H1 (cell line): ENCODE results near the gene MYO1D. TPM values are rescaled to one million over a fixed set of nuclear protein-coding genes. Genes with fewer than 3 reads are reported as not detected.

Experiments used
- CTCF ChIA-PET: fragments of 300-600 bp; sonication (Branson Sonifier 250); formaldehyde crosslinking; loops from one replicate; lab custom pipeline; 2021; ENCODE audit not compliant: partially characterized antibody; lab: Charles Lee
- POLR2A ChIA-PET: fragments of 300-600 bp; sonication (Branson Sonifier 250); formaldehyde crosslinking; loops from one replicate; lab custom pipeline; 2021; ENCODE audit warnings: inconsistent platforms; ENCODE audit not compliant: partially characterized antibody; lab: Charles Lee
- DNase-seq, 2 experiments: peaks; one replicate each; pipeline versions ENCODE4 v3.0.0 to v3.0.0-alpha.2; 2010 to 2022; ENCODE audit warnings: low spot score in 2 of 2, low read depth in 1 of 2, mixed read lengths in 1 of 2
- FAIRE-seq: peaks from 2 replicates; lab custom pipeline; 2011; peaks lifted over from hg19 to GRCh38; lab: Jason Lieb, UNC
- H2AFZ ChIP-seq: 2 replicates; pipeline ENCODE4 v1.8.1; 2012; ENCODE audit warnings: low read length, inconsistent platforms
- H2AK5ac ChIP-seq: 2 replicates; pipeline ENCODE4 v1.6.1; 2013; ENCODE audit warnings: low read depth, low read length
- H2BK120ac ChIP-seq: replicated peaks from 2 replicates; pipeline ENCODE3; 2013; ENCODE audit warnings: low read depth, low read length, inconsistent platforms
- H2BK12ac ChIP-seq: 2 replicates; pipeline ENCODE4 v1.6.1; 2013; ENCODE audit warnings: low read depth, low read length
- H2BK15ac ChIP-seq: 2 replicates; pipeline ENCODE4 v1.6.1; 2013; ENCODE audit warnings: low read length
- H2BK20ac ChIP-seq: 2 replicates; pipeline ENCODE4 v1.6.1; 2013; ENCODE audit warnings: low read length
- H2BK5ac ChIP-seq: 2 replicates; pipeline ENCODE4 v1.6.1; 2013; ENCODE audit warnings: low read depth, low read length
- H3K14ac ChIP-seq: 2 replicates; pipeline ENCODE4 v1.6.1; 2013; ENCODE audit warnings: inconsistent platforms; ENCODE audit not compliant: insufficient read length
- H3K18ac ChIP-seq: 2 replicates; pipeline ENCODE4 v1.6.1; 2013; ENCODE audit warnings: low read length; ENCODE audit errors: extremely low read depth
- H3K23ac ChIP-seq: 2 replicates; pipeline ENCODE4 v1.6.1; 2013; ENCODE audit warnings: inconsistent platforms; ENCODE audit not compliant: insufficient read length
- H3K23me2 ChIP-seq: 2 replicates; pipeline ENCODE4 v1.6.1; 2013; ENCODE audit warnings: low read depth, low read length
- H3K27ac ChIP-seq: 2 replicates; pipeline ENCODE4 v1.6.1; 2011; ENCODE audit warnings: low read depth, low read length, inconsistent platforms
- H3K27me3 ChIP-seq, 4 experiments: replicated peaks in 1 of 4; 1 replicate in 1 of 4; 2 replicates in 3 of 4; pipeline versions ENCODE4 v1.6.1 to v1.8.1; 2011 to 2013; ENCODE audit warnings: low read length in 3 of 4, mild to moderate bottlenecking in 3 of 4, inconsistent platforms in 2 of 4, mixed read lengths in 2 of 4, moderate library complexity in 1 of 4; ENCODE audit not compliant: control insufficient read depth in 3 of 4, insufficient read depth in 3 of 4; ENCODE audit errors: extremely low read depth in 1 of 4
- H3K36me3 ChIP-seq, 4 experiments: 2 replicates each; pipeline versions ENCODE4 v1.6.1 to v1.8.1; 2011 to 2013; ENCODE audit warnings: mild to moderate bottlenecking in 4 of 4, low read length in 3 of 4, moderate library complexity in 2 of 4, control low read depth in 1 of 4, inconsistent platforms in 1 of 4; ENCODE audit not compliant: insufficient read depth in 4 of 4, control insufficient read depth in 2 of 4
- H3K4ac ChIP-seq: replicated peaks from 2 replicates; pipeline ENCODE3; 2013; ENCODE audit warnings: low read length, low read depth, mixed read lengths, inconsistent platforms; ENCODE audit not compliant: insufficient read length
- H3K4me1 ChIP-seq, 4 experiments: replicated peaks in 1 of 4; 1 replicate in 1 of 4; 2 replicates in 3 of 4; pipeline versions ENCODE4 v1.6.1 to v1.8.1; 2011 to 2013; ENCODE audit warnings: low read length in 3 of 4, inconsistent platforms in 2 of 4, mixed read lengths in 1 of 4; ENCODE audit not compliant: insufficient read depth in 4 of 4, control insufficient read depth in 3 of 4
- H3K4me2 ChIP-seq, 2 experiments: 2 replicates each; pipeline versions ENCODE4 v1.6.1 to v1.8.1; 2011 to 2013; ENCODE audit warnings: low read depth in 2 of 2, low read length in 2 of 2, control low read depth in 1 of 2, inconsistent platforms in 1 of 2, mild to moderate bottlenecking in 1 of 2; ENCODE audit not compliant: insufficient read depth in 1 of 2
- H3K4me3 ChIP-seq, 4 experiments: fragments of 200-600, 300-600 bp in 1 of 4; sonication (generic), shearing (Covaris generic), sonication (Bioruptor Twin) in 1 of 4; 2 replicates each; pipeline versions ENCODE4 v1.5.1 to v1.8.1; 2011 to 2016; ENCODE audit warnings: low read length in 4 of 4, low read depth in 3 of 4, control low read depth in 2 of 4, inconsistent platforms in 2 of 4, mild to moderate bottlenecking in 2 of 4, mixed read lengths in 1 of 4, moderate library complexity in 1 of 4; ENCODE audit not compliant: insufficient read depth in 2 of 4; ENCODE audit errors: extremely low read depth in 1 of 4
- H3K56ac ChIP-seq: replicated peaks from 2 replicates; pipeline ENCODE3; 2013; ENCODE audit warnings: low read depth, mild to moderate bottlenecking, mixed read lengths, low read length, inconsistent platforms; ENCODE audit not compliant: insufficient read length
- H3K79me1 ChIP-seq: 2 replicates; pipeline ENCODE4 v1.6.1; 2013; ENCODE audit warnings: low read depth, low read length, control low read depth
- H3K79me2 ChIP-seq, 2 experiments: 2 replicates each; pipeline versions ENCODE4 v1.6.1 to v1.8.1; 2012 to 2013; ENCODE audit warnings: low read length in 2 of 2, mild to moderate bottlenecking in 2 of 2, inconsistent platforms in 1 of 2; ENCODE audit not compliant: insufficient read depth in 2 of 2, control insufficient read depth in 1 of 2
- H3K9ac ChIP-seq, 4 experiments: replicated peaks in 1 of 4; 1 replicate in 1 of 4; 2 replicates in 3 of 4; pipeline versions ENCODE4 v1.6.1 to v1.8.1; 2011 to 2013; ENCODE audit warnings: low read depth in 3 of 4, low read length in 3 of 4, control low read depth in 2 of 4, mild to moderate bottlenecking in 2 of 4, moderate library complexity in 2 of 4, inconsistent platforms in 1 of 4; ENCODE audit errors: extremely low read depth in 1 of 4
- H3K9me3 ChIP-seq, 2 experiments: 2 replicates each; pipeline versions ENCODE4 v1.6.1 to v1.8.1; 2012 to 2013; ENCODE audit warnings: mild to moderate bottlenecking in 2 of 2, moderate library complexity in 2 of 2, control low read depth in 1 of 2, inconsistent platforms in 1 of 2, low read depth in 1 of 2, low read length in 1 of 2, mixed read lengths in 1 of 2; ENCODE audit not compliant: insufficient read depth in 2 of 2
- H4K20me1 ChIP-seq, 2 experiments: replicated peaks in 1 of 2; 2 replicates each; pipeline versions ENCODE3 to v1.8.1; 2011 to 2013; ENCODE audit warnings: inconsistent platforms in 2 of 2, low read length in 2 of 2, mild to moderate bottlenecking in 1 of 2; ENCODE audit not compliant: insufficient read depth in 2 of 2, control insufficient read depth in 1 of 2
- H4K5ac ChIP-seq: 2 replicates; pipeline ENCODE4 v1.6.1; 2013; ENCODE audit warnings: low read length, low read depth, mixed read lengths, inconsistent platforms; ENCODE audit not compliant: insufficient read length
- H4K8ac ChIP-seq: 2 replicates; pipeline ENCODE4 v1.8.0; 2013; ENCODE audit warnings: mild to moderate bottlenecking, moderate library complexity, low read length, inconsistent platforms; ENCODE audit not compliant: insufficient read depth; ENCODE audit errors: extremely low read depth
- H4K91ac ChIP-seq: replicated peaks from 2 replicates; pipeline ENCODE3; 2013; ENCODE audit warnings: low read length, mixed read lengths, inconsistent platforms; ENCODE audit not compliant: insufficient read length
- GABPA ChIP-seq: IDR thresholded peaks from 2 replicates; pipeline ENCODE4 v1.6.1; 2011; ENCODE audit warnings: mild to moderate bottlenecking, low read length, moderate library complexity, borderline replicate concordance; ENCODE audit not compliant: insufficient read depth
- GTF2F1 ChIP-seq: IDR thresholded peaks from 2 replicates; pipeline ENCODE4 v1.6.1; 2012; ENCODE audit warnings: low read depth, low read length, improper control_type of control experiment, borderline replicate concordance
- KDM1A ChIP-seq: fragments of 200-600, 300-600 bp; sonication (generic); IDR thresholded peaks from 2 replicates; pipeline ENCODE4 v1.7.1; 2016; ENCODE audit warnings: mild to moderate bottlenecking, low read length, borderline replicate concordance
- MAFK ChIP-seq: IDR thresholded peaks from 2 replicates; pipeline ENCODE4 v1.6.1; 2012; ENCODE audit warnings: low read depth, mild to moderate bottlenecking, improper control_type of control experiment, low read length
- POLR2A ChIP-seq, 2 experiments: IDR thresholded peaks; 1 replicate in 1 of 2; 2 replicates in 1 of 2; pipeline ENCODE4 v1.6.1; 2011; ENCODE audit warnings: low read depth in 2 of 2, low read length in 2 of 2, mild to moderate bottlenecking in 2 of 2; ENCODE audit errors: control extremely low read depth in 1 of 2
- RXRA ChIP-seq: IDR thresholded peaks from 2 replicates; pipeline ENCODE4 v1.6.1; 2011; ENCODE audit warnings: low read depth, mild to moderate bottlenecking, low read length, moderate library complexity; ENCODE audit not compliant: insufficient read depth
- SAP30 ChIP-seq: fragments of 300-600 bp; sonication (generic); IDR thresholded peaks from 2 replicates; pipeline ENCODE4 v1.7.1; 2012; ENCODE audit warnings: low read length, moderate library complexity, mild to moderate bottlenecking, inconsistent platforms; ENCODE audit not compliant: insufficient read depth, insufficient replicate concordance
- TAF1 ChIP-seq: IDR thresholded peaks from 2 replicates; pipeline ENCODE4 v1.6.1; 2011; ENCODE audit warnings: mild to moderate bottlenecking, low read depth, low read length
- TEAD4 ChIP-seq: IDR thresholded peaks from 2 replicates; pipeline ENCODE4 v1.6.1; 2012; ENCODE audit warnings: low read depth, low read length, inconsistent platforms, mixed read lengths
- WGBS, 2 experiments: shearing (Covaris generic) in 1 of 2; methylation state at CpG; one replicate each; pipeline versions ENCODE4 v1.1.6 to v1.1.7; 2013 to 2015; ENCODE audit warnings: low lambda C conversion rate in 2 of 2, mixed read lengths in 2 of 2, inconsistent platforms in 1 of 2, low coverage in 1 of 2, missing lambda C conversion rate in 1 of 2; ENCODE audit not compliant: insufficient replicate concordance in 2 of 2, insufficient coverage in 1 of 2, insufficient read length in 1 of 2; ENCODE audit errors: extremely low coverage in 1 of 2, missing lambda C conversion rate in 1 of 2; 5-methylcytosine and 5-hydroxymethylcytosine counted together
- polyA plus RNA-seq, 7 experiments: library from polyadenylated mRNA; depleted of rRNA in 3 of 7; stranded (reverse) in 5 of 7; unstranded in 2 of 7; fragments of >200 nt in 5 of 7; fragments of 200-250 nt in 2 of 7; gene quantifications; 1 replicate in 5 of 7; 2 replicates in 1 of 7; 4 replicates in 1 of 7; pipeline versions ENCODE4 v1.2.1 to v1.2.3, GENCODE V29; 2011 to 2013; ENCODE audit warnings: missing spikeins in 2 of 7, mixed read lengths in 2 of 7
- total RNA-seq: library from RNA; stranded (reverse); fragmentation: NEBNext Ultra II Directional; extraction: Animal tissue kit (Norgen Biotek cat#: 25700); gene quantifications from 2 replicates; pipeline ENCODE4 v1.2.1, GENCODE V29; 2021
- TF ChIP-seq, protein P1 (sequence below): IDR thresholded peaks from 2 replicates; pipeline ENCODE4 v1.6.1; 2012; ENCODE audit warnings: low read length, inconsistent platforms

Gene MYO1D
- total and polyA plus RNA-seq, 2 of the 8 experiments (the other 6 are each of a cell fraction or from before 2014, with no cell fraction given), result 6.5 to 25.4 TPM

DNA sequence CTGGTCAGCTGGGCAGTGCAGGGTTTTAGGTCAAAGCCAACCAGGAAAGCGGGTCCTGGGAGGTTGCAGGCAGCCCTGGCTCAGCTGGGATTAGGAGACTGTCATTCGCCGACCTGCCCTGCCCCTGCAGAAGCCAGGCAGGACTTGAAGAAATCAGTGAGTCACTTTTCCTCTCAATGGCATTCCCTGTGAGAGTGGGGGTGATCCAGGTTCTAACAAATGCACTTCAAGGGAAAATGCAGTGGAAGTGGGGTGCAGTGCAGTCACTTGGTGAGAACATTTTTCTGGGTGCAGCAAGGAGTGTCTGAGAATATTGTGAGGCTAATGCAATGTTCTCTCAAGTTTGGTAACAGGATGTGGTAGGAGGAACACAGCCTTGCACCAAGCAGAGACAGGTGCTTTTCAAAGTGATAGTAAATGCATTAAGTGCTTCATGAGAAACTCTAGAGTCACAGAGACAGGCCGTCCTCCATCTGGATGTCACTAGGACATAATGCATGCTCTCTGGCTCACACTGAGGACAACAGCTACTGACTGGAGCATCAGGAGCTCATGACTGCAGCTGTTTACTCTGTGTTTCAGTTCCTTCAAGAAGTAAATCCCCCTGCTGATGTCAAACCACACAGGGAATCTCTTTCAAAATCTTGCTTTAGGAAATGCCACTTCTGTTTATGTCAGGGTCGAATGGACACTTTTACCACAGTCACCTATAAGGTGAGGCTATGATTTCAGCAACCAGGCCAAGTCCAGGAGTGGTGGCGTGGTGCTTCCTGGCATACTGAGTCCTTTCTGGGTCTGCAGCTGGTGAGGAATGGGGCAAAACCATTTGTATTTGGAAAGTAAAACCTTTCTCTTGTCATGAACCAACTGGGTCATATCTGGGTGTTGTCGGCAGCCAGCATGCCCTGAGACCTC, 373.4 kb downstream of the MYO1D start:
- Histone ChIP-seq H3K27ac (no peak overlapping the region), H4K5ac (no peak overlapping the region), H3K79me1 (no peaks in the 10 kb centered on the region), H4K8ac (no peak overlapping the region), H3K23ac (no peak overlapping the region), H4K91ac (no peak overlapping the region), H3K36me3 (no peaks in the 10 kb centered on the region), H2BK20ac (no peak overlapping the region), H3K9me3 (no peaks in the 10 kb centered on the region), H3K4me2 (no peak overlapping the region), H2BK15ac (no peak overlapping the region), H3K27me3 (no peaks in the 10 kb centered on the region), H3K23me2 (no peaks in the 10 kb centered on the region), H2AFZ (no peak overlapping the region), H3K4me1 (peaks cover 0 to 7% (median 1%) of the 10 kb centered on the region in 4 experiments; a peak in 5 of 7 replicates), H3K18ac (no peak overlapping the region), H3K9ac (no peak overlapping the region; a peak in 1 of 7 replicates), H2BK120ac (no peak overlapping the region), H3K4ac (no peak overlapping the region), H2BK5ac (no peak overlapping the region), H3K4me3 (no peak overlapping the region), H2AK5ac (no peak overlapping the region), H3K79me2 (no peaks in the 10 kb centered on the region), H4K20me1 (no peaks in the 10 kb centered on the region), H2BK12ac (no peak overlapping the region), H3K14ac (no peak overlapping the region), H3K56ac (no peak overlapping the region)
- POLR2A ChIA-PET, result interaction anchor here (0.8 to 1.7 kb wide), 2 partner anchors 16 to 17 kb away, joined by 3 to 5 read pairs; partner anchors contain the start of gene CDK5R1
- WGBS, 2 experiments, result 92% methylated on average over 7 of the region's 7 CpGs; no CpG with 5 or more reads in 1 of the 2 experiments
- no peak for FAIRE-seq
- DNase-seq, result no peak
- CTCF ChIA-PET, result interaction anchor here (1.0 to 1.5 kb wide), 3 partner anchors 16 to 268 kb away, joined by 3 read pairs; no protein-coding TSS in a partner anchor
- TF ChIP-seq TEAD4, result no peak
- TF ChIP-seq TAF1, result no peak
- no peak for TF ChIP-seq SAP30
- no peak for TF ChIP-seq GTF2F1
- TF ChIP-seq, protein P1, sequence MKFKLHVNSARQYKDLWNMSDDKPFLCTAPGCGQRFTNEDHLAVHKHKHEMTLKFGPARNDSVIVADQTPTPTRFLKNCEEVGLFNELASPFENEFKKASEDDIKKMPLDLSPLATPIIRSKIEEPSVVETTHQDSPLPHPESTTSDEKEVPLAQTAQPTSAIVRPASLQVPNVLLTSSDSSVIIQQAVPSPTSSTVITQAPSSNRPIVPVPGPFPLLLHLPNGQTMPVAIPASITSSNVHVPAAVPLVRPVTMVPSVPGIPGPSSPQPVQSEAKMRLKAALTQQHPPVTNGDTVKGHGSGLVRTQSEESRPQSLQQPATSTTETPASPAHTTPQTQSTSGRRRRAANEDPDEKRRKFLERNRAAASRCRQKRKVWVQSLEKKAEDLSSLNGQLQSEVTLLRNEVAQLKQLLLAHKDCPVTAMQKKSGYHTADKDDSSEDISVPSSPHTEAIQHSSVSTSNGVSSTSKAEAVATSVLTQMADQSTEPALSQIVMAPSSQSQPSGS, result no peak
- TF ChIP-seq RXRA, result no peak
- no peak for TF ChIP-seq MAFK
- TF ChIP-seq GABPA, result no peak
- no peak for TF ChIP-seq KDM1A
- no peak for TF ChIP-seq POLR2A (IDR thresholded peaks at IDR 0.05; ENCODE audit: control extremely low read depth in 1 of 2, low read depth in 2 of 2, low read length in 2 of 2)
